KOPT-K1 (cell line): Measurements from ENCODE around the gene RAB11B.
"Not testable (repeated sequence)": the region's sequence is repeated elsewhere in the genome, so short reads cannot be mapped to it uniquely, and the experiment has no call there.

Experiments used
- H3K27ac ChIP-seq: fragments of 200-600 bp; sonication (generic); 2 replicates; pipeline ENCODE4 v1.5.1; 2016; ENCODE audit warnings: antibody characterized with exemption, mild to moderate bottlenecking, low read depth, low read length; ENCODE audit not compliant: poor library complexity, severe bottlenecking
- H3K36me3 ChIP-seq: fragments of 200-600 bp; sonication (generic); 2 replicates; pipeline ENCODE4 v1.5.1; 2017; ENCODE audit warnings: antibody characterized with exemption, mild to moderate bottlenecking, low read length, moderate library complexity; ENCODE audit not compliant: insufficient read depth
- H3K9me3 ChIP-seq: fragments of 200-600 bp; sonication (generic); 2 replicates; pipeline ENCODE4 v1.5.1; 2017; ENCODE audit warnings: antibody characterized with exemption, low read length, mild to moderate bottlenecking; ENCODE audit not compliant: insufficient read depth, poor library complexity, severe bottlenecking

Gene RAB11B

DNA sequence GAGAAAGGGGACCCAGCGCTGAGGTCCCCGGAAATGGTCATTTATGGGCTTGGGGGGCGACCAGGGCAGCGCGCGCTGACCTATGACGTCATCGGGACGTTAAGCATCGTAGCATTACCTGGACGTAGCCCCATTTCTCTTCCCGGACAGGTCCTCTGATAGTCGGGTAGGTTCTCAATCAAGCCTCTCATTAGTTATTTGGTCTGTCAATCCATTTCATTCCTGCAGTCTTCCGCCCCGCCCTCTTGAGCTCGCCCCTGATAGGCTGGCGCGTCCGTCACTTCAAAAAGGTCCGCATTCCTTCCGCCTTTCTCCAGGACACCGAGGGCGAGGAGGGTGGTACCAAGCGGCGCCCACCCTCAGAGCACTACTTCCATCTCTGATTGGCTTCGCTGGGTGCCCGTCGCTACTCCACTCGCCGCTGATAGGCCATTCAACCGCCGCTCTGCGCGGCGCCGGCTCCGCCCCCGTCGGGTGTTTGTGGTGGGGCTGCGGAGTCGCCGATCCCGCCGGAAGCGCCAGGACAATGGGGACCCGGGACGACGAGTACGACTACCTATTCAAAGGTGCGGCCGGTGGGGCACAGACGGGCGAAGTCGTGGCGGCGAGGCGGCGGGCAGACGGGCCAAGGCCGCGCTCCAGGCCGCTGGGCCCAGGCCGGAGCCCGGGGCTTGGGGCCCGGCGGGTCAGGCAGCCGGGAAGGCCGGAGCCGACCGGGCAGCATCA lies at the start of gene RAB11B:
Gene RAB11B (plus strand): TSS at position 470 of the 726 bp plus-strand sequence. CDS start 57 bp downstream, at position 527.
- Histone ChIP-seq H3K9me3 (no peaks in the 10 kb centered on the region), H3K27ac (peak within 1 kb of the TSS; percentile 97), H3K36me3 (no peaks in the 10 kb centered on the region)

DNA sequence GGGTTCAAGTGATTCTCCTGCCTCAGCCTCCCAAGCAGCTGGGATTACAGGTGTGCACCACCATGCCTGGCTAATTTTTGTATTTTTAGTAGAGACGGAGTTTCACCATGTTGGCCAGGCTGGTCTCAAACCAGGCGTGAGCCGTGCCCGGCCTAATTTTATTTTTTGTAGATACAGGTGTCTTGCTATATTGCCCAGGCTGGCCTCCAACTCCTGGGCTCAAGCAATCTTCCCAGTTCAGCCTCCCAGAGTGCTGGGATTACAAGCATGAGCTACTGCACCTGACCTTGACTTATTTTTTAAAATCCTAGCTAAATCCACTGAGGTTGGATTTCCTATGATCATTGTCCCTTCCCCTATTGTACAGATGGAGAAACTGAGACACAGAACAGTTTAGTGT lies 48.7 kb upstream of the RAB11B start:
- H3K36me3 ChIP-seq, H3K9me3 ChIP-seq, H3K27ac ChIP-seq: not testable (repeated sequence)

DNA sequence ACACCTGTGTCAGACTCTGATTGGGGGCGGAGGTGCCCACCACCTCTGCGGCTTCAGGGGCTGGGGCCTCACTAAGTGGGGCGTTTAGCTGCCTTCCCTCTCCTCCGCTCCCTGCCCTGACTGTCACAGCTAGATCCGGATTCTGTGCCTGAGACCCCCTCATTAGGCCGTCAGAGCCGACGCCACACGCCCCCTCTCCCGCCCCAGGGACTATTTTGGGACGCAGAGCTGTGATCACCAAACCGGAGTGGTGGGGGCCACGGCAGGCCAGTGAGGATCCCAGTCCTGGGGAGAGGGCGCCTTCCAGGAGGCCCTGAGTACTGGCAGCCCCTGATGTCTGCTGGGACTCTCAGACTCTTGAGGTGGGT lies 47.9 kb upstream of the RAB11B start:
- H3K36me3 ChIP-seq, result no peaks in the 10 kb centered on the region
- no peak overlapping the region for H3K27ac ChIP-seq
- no peaks in the 10 kb centered on the region for H3K9me3 ChIP-seq

DNA sequence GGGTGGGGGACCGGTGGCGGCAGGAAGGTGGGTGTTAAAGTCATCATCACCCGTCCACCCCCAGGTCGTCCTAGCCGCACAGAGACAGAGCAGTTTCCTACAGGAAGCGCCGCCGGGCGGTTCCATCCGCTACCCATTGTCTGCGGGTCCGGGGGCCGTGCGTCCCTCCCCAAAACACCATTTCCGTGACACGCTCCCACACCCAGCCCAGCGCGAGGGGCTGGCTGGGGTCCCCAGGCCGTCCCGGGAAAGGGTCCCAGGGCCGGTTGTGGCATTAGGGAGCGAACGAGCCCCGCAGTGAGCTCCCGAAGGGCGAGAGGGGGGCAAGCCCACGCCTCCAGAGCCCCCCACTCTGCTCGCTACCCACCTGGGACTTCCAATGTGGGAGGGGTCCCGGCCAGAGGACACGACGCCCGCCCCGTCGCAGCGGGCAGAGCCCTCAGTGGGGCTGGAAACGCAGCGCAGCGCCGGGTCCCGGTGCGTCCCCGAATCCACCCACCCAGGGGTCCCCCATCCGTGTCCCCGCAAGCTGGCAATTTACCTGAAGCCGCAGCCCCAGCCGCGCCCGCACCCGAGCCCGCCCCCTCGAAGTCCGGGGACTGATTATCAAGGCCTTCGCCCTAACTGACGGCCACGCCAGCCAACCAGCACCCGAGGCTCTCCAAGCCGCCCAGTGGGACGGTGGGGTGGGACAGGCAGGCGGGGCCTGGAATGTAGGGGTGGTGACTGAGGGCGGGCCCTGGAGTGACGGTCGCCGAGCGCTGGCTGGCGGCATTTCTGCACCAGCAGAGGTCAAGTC lies 47.3 kb upstream of the RAB11B start, which contains the start of gene KANK3:
Gene KANK3 (minus strand): TSS at position 579 of the 799 bp plus-strand sequence. CDS start 5,434 bp downstream, outside the sequence.
- H3K9me3 ChIP-seq, result no peaks in the 10 kb centered on the region
- H3K27ac ChIP-seq, result no peak within 1 kb of the TSS
- H3K36me3 ChIP-seq, result no peaks in the 10 kb centered on the region

DNA sequence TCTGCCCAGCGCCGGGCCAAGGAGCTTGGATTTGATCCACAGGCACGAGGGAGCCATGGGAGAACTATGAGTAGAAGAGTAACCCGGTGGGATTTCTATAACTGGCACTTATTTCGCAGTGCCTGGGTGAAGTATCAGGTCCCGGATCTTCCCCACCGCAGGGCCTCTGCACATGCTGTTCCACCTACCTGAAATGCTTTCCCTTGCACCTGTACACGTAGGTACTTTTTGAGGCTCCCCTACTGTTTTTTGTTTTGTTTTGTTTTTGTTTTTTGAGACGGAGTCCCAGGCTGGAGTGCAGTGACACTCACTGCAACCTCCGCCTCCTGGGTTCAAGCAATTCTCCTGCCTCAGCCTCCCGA lies 46.7 kb upstream of the RAB11B start:
- Histone ChIP-seq H3K36me3 (no peaks in the 10 kb centered on the region), H3K27ac (no peak overlapping the region), H3K9me3 (no peaks in the 10 kb centered on the region)

DNA sequence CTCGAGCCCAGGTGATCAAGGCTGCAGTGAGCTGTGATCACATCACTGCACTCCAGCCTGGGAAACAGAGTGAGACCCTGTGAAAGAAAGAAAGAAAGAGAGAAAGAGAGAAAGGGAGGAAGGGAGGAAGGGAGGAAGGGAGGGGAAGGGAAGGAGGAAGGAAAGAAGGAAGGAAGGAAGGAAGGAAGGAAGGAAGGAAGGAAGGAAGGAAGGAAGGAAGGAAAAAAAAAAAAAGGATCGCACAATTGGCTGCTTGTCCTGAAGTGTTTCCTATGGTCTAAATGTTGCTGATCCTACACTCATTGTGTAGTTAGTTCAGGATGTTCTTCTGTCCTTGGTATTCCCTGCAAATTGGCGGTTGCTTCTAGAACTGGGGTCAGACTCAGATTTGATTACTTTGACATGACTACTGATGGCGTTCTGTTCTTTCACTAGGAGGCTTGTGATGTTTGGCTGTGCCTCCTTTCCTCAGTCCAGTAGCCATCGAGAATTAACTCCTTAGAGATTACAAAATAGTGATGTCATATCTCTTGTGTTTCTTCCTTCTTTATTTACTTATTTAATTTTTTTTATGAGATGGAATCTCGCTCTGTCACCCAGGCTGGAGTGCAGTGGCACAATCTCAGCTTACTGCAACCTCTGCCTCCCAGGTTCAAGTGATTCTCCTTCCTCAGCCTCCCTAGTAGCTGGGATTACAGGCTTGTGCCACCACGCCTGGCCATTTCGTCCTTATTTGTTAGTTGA lies 40.4 kb upstream of the RAB11B start:
- not testable (repeated sequence) for H3K9me3 ChIP-seq, H3K36me3 ChIP-seq, H3K27ac ChIP-seq

DNA sequence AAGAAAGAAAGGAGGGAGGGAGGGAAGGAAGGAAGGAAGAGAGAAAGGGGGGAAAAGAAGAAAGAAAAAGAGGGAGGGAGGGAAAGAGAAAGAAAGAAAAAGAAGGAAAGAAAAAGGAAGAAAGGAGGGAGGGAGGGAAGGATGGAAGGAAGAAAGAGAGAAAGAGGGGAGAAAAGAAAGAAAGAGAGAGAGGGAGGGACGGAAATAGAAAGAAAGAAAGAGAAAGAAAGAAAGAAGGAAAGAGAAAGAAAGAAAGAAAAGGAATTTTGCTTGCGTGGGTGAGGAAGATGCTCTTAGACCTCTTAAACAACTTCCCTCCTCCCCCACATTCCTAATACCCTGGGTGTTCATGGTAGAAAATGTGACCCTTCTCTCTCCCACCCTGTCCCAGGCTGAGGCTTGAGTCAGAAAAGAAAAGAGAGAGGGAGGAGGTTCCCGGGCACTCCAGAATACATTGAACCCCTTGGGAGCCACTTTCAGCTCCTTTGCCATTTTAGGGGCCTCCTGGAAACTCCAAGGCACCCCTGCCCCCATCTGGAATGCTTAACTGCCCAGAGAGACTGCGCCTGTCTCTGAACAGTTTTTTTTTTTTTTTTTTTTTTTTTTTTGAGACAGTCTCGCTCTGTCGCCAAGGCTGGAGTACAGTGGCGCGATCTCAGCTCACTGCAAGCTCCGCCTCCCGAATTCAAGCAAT lies 37.9 kb upstream of the RAB11B start:
- H3K9me3 ChIP-seq, result no peaks in the 10 kb centered on the region
- no peaks in the 10 kb centered on the region for H3K36me3 ChIP-seq
- H3K27ac ChIP-seq, result no peak overlapping the region

DNA sequence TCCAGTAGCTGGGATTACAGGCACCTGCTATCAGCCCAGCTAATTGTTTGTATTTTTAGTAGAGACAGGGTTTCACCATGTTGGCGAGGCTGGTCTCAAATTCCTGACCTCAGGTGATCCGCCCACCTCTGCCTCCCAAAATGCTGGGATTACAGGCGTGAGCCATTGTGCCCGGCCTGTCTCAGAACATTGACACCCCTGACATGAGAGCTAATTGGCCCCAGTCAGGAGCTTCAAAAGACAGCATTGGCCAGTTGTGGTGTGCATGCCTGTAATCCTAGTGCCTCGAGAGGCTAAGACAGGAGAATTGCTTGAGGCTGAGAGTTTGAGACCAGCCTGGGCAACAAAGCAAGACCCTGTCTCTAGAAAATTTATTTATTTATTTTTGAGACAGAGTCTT lies 37.3 kb upstream of the RAB11B start:
- not testable (repeated sequence) for H3K27ac ChIP-seq, H3K36me3 ChIP-seq, H3K9me3 ChIP-seq

DNA sequence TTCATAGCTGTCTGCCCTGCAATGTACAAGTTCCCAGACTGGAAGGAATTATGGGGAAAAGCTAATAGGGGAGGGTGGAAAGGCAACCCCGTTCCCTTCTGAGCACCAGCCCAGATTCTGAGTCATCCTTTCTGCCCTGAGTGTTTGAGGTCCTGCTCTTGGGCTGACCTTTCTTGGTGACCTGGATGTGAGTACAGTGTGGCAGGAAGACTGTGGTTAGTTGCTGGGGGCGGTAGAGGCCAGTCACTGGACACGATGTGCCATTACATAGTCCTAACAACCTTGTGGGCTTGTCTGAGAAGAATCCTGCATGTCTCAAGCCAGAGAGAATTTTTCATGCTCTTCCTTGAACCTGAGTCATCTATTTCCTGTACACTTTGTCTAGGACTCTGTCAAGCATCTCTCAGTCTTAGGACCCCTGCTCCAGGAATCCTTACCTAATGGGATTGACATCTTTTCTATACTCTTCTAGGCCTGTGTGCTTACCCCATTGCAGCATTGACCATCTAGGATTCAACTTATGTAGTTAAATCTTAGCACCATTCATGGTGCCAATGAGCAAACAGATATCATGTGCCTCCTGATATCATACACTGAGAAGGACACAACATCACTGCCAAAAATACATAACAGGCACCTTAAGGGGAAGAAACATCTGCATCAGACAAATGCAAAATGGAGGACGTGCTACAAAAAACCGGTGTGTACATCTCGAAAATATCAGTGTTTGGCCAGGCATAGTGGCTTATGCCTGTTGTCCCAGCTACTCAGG lies 34.3 kb upstream of the RAB11B start:
- H3K9me3 ChIP-seq, result no peaks in the 10 kb centered on the region
- no peaks in the 10 kb centered on the region for H3K36me3 ChIP-seq
- H3K27ac ChIP-seq, result no peak overlapping the region

DNA sequence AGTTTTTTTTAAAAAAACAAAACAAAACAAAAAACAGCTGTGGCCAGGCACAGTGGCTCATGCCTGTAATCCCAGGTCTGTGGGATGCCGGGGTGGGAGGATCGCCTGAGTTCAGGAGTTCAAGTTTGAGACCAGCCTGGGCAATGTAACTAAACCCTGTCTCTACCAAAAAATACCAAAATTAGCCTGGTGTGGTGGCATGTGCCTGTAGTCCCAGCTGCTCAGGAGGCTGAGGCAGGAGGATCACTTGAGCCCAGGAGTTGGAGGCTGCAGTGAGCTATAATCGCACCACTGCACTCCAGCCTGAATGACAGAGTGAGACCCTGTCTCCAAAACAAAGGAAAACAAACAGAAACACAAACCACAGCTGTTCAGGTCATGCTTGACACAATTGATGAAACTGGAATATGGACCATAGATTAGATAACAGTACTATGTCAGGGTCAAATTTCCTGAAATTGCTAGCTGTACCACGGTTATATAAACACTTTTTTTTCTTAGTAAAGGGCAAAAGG lies 33.1 kb upstream of the RAB11B start:
- Histone ChIP-seq H3K9me3 (no peaks in the 10 kb centered on the region), H3K27ac (no peak overlapping the region)

DNA sequence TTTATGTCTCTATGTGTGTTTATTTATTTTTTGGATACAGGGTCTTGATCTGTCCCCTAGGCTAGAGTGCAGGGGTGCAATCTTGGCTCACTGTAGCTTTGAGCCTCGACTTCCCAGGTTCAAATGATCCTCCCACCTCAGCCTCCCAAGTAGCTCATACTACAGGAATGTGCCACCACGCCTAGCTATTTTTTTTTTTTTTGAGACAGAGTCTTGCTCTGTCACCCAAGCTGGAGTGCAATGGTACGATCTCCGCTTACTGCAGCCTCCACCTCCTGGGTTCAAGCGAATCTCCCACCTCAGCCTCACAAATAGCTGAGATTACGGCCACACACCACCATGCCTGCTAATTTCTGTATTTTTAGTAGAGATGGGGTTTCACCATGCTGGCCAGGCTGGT lies 31.2 kb upstream of the RAB11B start:
- Histone ChIP-seq H3K36me3 (no peaks in the 10 kb centered on the region), H3K27ac (no peak overlapping the region), H3K9me3 (no peaks in the 10 kb centered on the region)

More for the DNA sequence above, 33.1 kb upstream of the RAB11B start:
- no peaks in the 10 kb centered on the region for H3K36me3 ChIP-seq

DNA sequence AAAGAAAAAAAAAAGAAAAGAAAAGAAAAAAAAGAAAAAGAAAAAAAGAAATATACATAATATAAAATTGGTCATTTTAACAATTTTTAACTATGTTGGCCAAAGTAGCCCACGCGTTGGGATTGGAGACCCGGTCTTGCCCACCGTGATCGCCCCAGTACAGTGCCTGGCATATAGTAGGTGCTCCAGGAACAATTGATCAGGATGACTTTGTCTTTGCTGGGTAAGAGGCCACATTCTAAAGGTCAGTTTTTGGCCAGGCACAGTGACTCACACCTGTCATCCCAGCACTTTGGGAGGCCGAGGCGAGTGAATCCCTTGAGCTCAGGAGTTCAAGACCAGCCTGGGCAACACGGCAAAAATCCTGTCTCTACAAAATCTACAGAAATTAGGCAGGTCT lies 30.0 kb upstream of the RAB11B start:
- no peaks in the 10 kb centered on the region for H3K9me3 ChIP-seq
- H3K36me3 ChIP-seq, result no peaks in the 10 kb centered on the region
- no peak overlapping the region for H3K27ac ChIP-seq

DNA sequence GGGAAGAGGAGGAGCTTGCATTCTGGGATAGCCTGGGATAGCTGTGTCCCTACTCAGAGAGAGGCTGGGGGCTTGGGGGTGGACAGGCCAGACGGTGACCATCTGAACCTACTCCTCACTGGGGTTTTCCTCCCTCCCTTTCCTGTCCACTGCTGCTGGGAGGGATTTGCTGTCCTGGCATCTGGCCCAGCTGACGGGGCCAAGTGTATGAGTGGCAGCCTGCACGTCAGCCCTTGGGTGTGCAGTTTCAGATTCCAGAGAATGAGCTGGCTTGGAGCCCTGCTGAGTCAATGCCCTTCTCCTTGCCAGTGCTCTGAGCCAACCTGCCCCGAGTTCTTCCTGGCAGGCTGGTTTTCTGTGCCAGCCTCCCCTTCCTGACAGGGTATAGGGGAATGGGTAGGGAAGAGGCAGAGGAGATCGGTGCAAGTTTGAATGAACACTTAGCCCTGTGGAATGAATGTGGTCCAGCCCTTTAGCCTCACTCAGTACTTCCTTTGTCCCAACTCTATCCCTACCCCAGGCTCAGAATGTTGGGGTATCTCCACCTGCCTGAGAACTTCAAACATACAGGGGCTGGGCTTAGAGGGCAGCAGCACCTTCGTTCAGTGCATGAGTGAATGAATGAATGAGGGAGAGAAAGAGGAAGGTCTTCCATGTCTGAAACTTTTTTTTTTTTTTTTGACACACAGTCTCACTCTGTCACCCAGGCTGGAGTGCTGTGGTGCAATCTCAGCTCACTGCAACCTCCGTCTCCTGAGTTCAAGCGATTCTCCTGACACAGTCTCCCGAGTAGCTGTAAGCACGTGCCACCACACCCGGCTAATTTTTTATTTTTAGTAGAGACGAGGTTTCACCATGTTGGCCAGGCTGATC lies 28.0 kb upstream of the RAB11B start:
- Histone ChIP-seq H3K36me3 (no peaks in the 10 kb centered on the region), H3K27ac (no peak overlapping the region), H3K9me3 (no peaks in the 10 kb centered on the region)
